Measurements from ENCODE around the gene SRA1.
"Not testable (repeated sequence)": the region's sequence is repeated elsewhere in the genome, so short reads cannot be mapped to it uniquely, and the experiment has no call there.

GRCh38 chr5:140579188-140579747 is 22.0 kb upstream of the SRA1 start:
- TF ChIP-seq CTCF (IDR thresholded peaks at IDR 0.05; ENCODE audit: low read depth, low read length, missing input control); RXRA (IDR thresholded peaks at IDR 0.05); SP1 (IDR thresholded peaks at IDR 0.05); JUND (IDR thresholded peaks at IDR 0.05); GABPA (IDR thresholded peaks at IDR 0.05 in 1 of 2, conservative IDR thresholded peaks at IDR 0.05 in 1 of 2); FOXA2 (IDR thresholded peaks at IDR 0.05); YY1 (IDR thresholded peaks at IDR 0.05); ATF3 (IDR thresholded peaks at IDR 0.05); REST (IDR thresholded peaks at IDR 0.05); FOXA1 (IDR thresholded peaks at IDR 0.05): not testable (repeated sequence)
